ENCODE results near the gene DRG2. TPM values are rescaled to one million over a fixed set of nuclear protein-coding genes. Genes with fewer than 3 reads are reported as not detected.

DRG2 gene
- 18.1 TPM for polyA plus RNA-seq (2012; ENCODE audit: insufficient read depth, insufficient read length, low read depth)

DNA sequence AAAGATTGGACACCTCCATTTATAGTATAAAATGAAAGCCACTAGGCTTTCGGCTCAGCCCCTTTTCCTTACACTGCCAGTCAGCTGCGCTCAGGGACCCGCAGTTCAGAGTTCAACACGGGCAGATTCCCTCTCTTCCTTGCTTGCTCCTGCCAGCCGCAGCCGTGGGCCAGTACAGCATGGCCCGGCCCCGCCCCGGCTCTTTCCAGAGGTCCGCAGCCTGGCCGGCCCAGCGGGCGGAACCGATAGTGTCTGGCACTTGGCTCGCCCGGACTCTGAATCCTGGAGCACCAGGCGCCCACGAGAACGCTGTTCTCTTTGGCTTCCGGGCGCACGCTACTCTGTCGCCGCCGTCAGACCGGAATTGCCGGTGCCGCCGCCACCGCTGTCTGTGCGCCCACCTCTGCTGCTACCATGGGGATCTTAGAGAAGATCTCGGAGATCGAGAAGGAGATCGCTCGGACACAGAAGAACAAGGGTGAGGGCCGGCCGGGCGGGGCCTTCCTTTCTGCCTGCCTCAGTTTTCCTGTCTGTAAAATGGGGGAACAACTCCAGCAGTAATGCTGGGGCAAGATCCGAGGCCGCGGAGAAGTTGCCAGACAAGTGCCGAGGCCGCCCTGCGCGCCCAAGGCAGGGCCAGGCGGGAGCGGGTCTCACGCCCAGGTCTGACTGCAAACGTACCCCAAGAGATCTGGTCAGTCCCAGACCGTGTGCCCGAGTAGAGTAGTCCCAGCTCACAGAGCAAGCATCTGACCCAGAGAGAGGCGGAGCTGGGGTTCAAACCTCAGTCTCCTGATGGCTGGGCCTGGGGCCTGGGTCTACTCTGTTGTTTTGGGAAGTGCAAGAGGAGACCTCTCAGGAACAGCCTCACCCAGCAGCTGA lies at the start of gene DRG2:
TSS of gene DRG2 (plus strand) at position 339 of the 882 bp plus-strand sequence. CDS start at position 415, 76 bp downstream.
- TF ChIP-seq, protein P1, sequence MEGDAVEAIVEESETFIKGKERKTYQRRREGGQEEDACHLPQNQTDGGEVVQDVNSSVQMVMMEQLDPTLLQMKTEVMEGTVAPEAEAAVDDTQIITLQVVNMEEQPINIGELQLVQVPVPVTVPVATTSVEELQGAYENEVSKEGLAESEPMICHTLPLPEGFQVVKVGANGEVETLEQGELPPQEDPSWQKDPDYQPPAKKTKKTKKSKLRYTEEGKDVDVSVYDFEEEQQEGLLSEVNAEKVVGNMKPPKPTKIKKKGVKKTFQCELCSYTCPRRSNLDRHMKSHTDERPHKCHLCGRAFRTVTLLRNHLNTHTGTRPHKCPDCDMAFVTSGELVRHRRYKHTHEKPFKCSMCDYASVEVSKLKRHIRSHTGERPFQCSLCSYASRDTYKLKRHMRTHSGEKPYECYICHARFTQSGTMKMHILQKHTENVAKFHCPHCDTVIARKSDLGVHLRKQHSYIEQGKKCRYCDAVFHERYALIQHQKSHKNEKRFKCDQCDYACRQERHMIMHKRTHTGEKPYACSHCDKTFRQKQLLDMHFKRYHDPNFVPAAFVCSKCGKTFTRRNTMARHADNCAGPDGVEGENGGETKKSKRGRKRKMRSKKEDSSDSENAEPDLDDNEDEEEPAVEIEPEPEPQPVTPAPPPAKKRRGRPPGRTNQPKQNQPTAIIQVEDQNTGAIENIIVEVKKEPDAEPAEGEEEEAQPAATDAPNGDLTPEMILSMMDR (IDR thresholded peaks at IDR 0.05; ENCODE audit: low read depth, low read length): no peak
- peak; percentile 83 for DNase-seq
- Histone ChIP-seq H3K4me1 (no peaks in the 10 kb centered on the region), H3K9me3 (no peaks in the 10 kb centered on the region), H3K27me3 (no peaks in the 10 kb centered on the region), H3K36me3 (no peaks in the 10 kb centered on the region), H3K4me3 (ENCODE audit: low read depth, low read length) (peak within 1 kb of the TSS; percentile 70)

GRCh38 chr17:18038149-18038850 lies 49.4 kb upstream of the DRG2 start:
- no peaks in the 10 kb centered on the region for H3K4me1 ChIP-seq
- H3K27me3 ChIP-seq: no peaks in the 10 kb centered on the region
- H3K4me3 ChIP-seq (ENCODE audit: low read depth, low read length): peak overlapping the region; percentile 81
- no peaks in the 10 kb centered on the region for H3K36me3 ChIP-seq
- no peaks in the 10 kb centered on the region for H3K9me3 ChIP-seq
- no peak for DNase-seq
- TF ChIP-seq, protein P1 (IDR thresholded peaks at IDR 0.05; ENCODE audit: low read depth, low read length): no peak

DNA sequence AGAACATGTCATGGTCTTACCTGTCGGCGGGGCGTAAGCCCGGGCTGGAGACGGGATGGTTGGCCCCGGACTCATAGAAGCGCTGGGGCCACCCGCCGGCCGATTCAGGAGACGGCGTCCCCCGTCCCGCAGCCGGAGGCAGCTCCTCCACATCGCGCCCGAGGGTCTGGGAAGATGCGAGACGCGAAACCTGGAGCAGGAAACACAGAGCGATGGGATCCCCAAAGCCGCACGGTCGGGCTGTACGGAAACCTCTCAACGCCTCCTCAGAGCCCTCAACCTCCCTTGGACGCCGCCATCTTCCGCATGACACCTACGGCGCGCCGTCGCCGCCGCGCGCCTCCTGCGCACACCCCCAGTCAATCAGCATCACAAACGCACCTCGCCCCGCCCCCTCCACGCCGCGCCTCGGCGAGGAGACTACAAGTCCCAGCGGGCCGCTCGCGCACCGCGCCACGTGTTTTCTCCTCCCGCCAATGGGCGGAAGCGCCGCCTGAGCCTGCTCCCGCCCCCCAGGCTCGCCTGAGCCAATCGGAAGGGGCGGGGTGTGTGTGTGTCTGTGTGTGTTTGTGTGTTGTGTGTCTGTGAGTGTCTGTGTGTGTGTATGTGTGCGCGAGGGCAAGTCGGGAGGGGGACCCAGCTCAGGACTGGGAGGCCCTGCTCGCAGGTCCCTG lies 48.8 kb upstream of the DRG2 start, which contains the start of the genes ATPAF2 and GID4:
TSS of gene ATPAF2 (minus strand) at position 308 of the 674 bp plus-strand sequence. CDS start at position 153, 155 bp downstream.
TSS of gene GID4 (plus strand) at position 548 of the 674 bp plus-strand sequence. CDS start at position 605, 57 bp downstream.
- peak; percentile 98 for DNase-seq
- no peaks in the 10 kb centered on the region for H3K9me3 ChIP-seq
- peak within 1 kb of the TSS; percentile 81 for H3K4me3 ChIP-seq (ENCODE audit: low read depth, low read length)
- H3K36me3 ChIP-seq: no peaks in the 10 kb centered on the region
- no peaks in the 10 kb centered on the region for H3K27me3 ChIP-seq
- no peaks in the 10 kb centered on the region for H3K4me1 ChIP-seq
- TF ChIP-seq, protein P1 (IDR thresholded peaks at IDR 0.05; ENCODE audit: low read depth, low read length): no peak

DNA sequence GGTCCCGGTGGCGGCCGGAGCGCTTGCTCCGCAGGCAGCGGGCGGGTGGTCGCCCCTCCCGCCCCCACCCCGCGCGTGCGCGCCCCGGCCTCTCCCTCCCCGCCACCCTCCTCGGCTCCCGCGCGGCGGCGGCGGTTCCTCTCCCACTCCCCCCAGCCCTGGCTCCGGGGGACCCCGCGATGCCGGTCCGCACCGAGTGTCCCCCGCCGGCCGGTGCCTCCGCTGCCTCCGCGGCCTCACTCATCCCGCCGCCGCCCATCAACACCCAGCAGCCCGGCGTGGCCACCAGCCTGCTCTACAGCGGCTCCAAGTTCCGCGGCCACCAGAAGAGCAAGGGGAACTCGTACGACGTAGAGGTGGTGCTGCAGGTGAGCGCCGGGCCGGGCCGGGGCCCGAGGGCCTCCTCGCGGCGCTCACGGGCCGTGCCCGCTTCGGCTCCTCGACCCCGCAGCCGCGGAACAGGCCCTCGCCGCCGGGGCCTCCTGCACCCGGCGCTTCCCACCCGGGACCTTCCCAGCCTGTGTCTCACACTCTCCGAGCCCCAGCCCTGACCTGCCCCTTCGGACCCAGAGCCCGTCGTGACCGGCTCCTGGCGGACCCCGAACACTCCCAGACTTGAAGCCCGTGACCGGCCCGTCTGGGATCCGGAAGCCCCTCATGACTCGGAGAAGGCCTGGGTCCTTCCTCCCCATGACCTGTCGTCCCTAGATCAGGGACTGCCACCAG lies 48.0 kb upstream of the DRG2 start:
- Histone ChIP-seq H3K36me3 (no peaks in the 10 kb centered on the region), H3K9me3 (no peaks in the 10 kb centered on the region), H3K4me3 (ENCODE audit: low read depth, low read length) (peak overlapping the region; percentile 81), H3K4me1 (no peaks in the 10 kb centered on the region), H3K27me3 (no peaks in the 10 kb centered on the region)
- DNase-seq: no peak
- TF ChIP-seq, protein P1 (IDR thresholded peaks at IDR 0.05; ENCODE audit: low read depth, low read length): no peak

GRCh38 chr17:18040261-18040858 lies 47.4 kb upstream of the DRG2 start:
- Histone ChIP-seq H3K36me3 (no peaks in the 10 kb centered on the region), H3K9me3 (no peaks in the 10 kb centered on the region), H3K4me1 (no peaks in the 10 kb centered on the region), H3K4me3 (ENCODE audit: low read depth, low read length) (peak overlapping the region; percentile 81), H3K27me3 (no peaks in the 10 kb centered on the region)
- no peak for DNase-seq
- TF ChIP-seq, protein P1 (IDR thresholded peaks at IDR 0.05; ENCODE audit: low read depth, low read length): no peak

Measured in BE2C (cell line).